ENCODE measurements around the gene INAFM2. TPM values are rescaled to one million over a fixed set of nuclear protein-coding genes. Genes with fewer than 3 reads are reported as not detected.

INAFM2 gene
- total RNA-seq, 5 donors from 2014 or later (not counting 1 experiment from before 2014, with no cell fraction given) = 5.5 to 10.9 (median 6.4) TPM

DNA sequence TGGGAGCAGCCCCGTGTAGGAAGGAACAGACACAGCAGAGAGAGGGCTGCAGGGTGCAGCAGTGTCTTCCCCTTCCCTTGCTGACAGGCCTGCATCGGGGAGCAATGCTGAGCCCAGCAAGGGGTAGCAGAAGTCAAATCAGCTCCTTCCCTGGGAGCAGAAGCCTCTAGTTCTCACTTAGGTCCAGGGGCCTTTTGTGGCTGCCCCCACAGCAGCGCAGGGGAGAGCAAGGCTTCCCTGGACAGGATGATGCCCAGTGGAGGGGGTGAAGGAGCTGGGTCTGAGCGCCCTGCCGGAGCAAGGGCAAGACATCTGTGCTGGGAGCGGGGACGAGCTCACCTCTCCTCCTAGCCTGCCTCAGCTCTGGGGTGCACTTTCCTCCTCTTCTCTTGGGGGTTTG lies 16.6 kb upstream of the INAFM2 start:
- no peaks in the 10 kb centered on the region for H3K9me3 ChIP-seq
- peaks cover 43 to 52% (median 51%) of the 10 kb centered on the region in 3 donors for H3K4me1 Mint-ChIP-seq
- DNase-seq = peak in 4 of 35 experiments; percentile 11 to 32 (median 20)
- WGBS (ENCODE audit: insufficient coverage) = 10% methylated on average over 3 of the region's 7 CpGs
- peaks cover 7 to 55% of the 10 kb centered on the region in 2 experiments for H3K4me1 ChIP-seq (ENCODE audit: control insufficient read depth in 1 of 2, extremely low read depth in 1 of 2, insufficient read depth in 2 of 2, low read length in 2 of 2)
- ATAC-seq (replicated peaks in 1 of 4) = peak in 1 of 4 experiments; percentile 14
- H3K27ac ChIP-seq (ENCODE audit: low read length) = peak overlapping the region; percentile 35
- no peaks in the 10 kb centered on the region for H3K9me3 Mint-ChIP-seq
- no peaks in the 10 kb centered on the region for H3K27me3 ChIP-seq (replicated peaks in 1 of 2; ENCODE audit: control insufficient read depth in 2 of 2, extremely low read depth in 1 of 2, insufficient read depth in 2 of 2, low read length in 1 of 2)
- peaks cover 6 to 26% of the 10 kb centered on the region in 2 donors for H3K36me3 ChIP-seq (ENCODE audit: control insufficient read depth in 2 of 2, extremely low read depth in 1 of 2, insufficient read depth in 1 of 2, low read length in 1 of 2)
- POLR2A ChIA-PET = interaction anchor here (0.5 to 1.6 kb wide), 3 partner anchors 13 to 23 kb away, joined by 3 to 4 read pairs (median 3); partner anchors contain the start of gene INAFM2 (in 1 of the 2)
- peak overlapping the region; percentile 90 to 98 for H3K4me3 ChIP-seq (ENCODE audit: control insufficient read depth in 1 of 2, extremely low read depth in 1 of 2, low read length in 1 of 2)
- H3K27me3 Mint-ChIP-seq = no peaks in the 10 kb centered on the region
- CTCF ChIA-PET = interaction anchor here (0.6 to 6.1 kb wide), 17 partner anchors 11 to 924 kb away, joined by 3 to 37 read pairs (median 6); partner anchors contain the start of genes CCDC9B (in 1 of the 2), CHP1 (in 1 of the 2), EXD1 (in 1 of the 2) and INAFM2 (in 1 of the 2)
- peaks cover 19% of the 10 kb centered on the region for H3K36me3 Mint-ChIP-seq
- H3K27ac Mint-ChIP-seq = peak overlapping the region; percentile 98 to 99
- H3K4me3 Mint-ChIP-seq = peak overlapping the region; percentile 84 to 97 (median 92)

- DNase-seq = peak; percentile 49 to 84 (median 71)
- peaks cover 43 to 55% (median 51%) of the 10 kb centered on the region in 3 donors for H3K4me1 Mint-ChIP-seq
- no peaks in the 10 kb centered on the region for H3K27me3 Mint-ChIP-seq
- WGBS (ENCODE audit: insufficient coverage) = 2% methylated on average over 9 of the region's 15 CpGs
- peak within 1 kb of the TSS; percentile 98 to 99 for H3K27ac Mint-ChIP-seq
- no peaks in the 10 kb centered on the region for H3K9me3 ChIP-seq
- peak within 1 kb of the TSS; percentile 92 for H3K27ac ChIP-seq (ENCODE audit: low read length)
- H3K36me3 ChIP-seq (ENCODE audit: control insufficient read depth in 2 of 2, extremely low read depth in 1 of 2, insufficient read depth in 1 of 2, low read length in 1 of 2) = peaks cover under 1 to 19% of the 10 kb centered on the region in 2 donors
- peak; percentile 81 to 85 (median 83) for ATAC-seq (replicated peaks in 1 of 4)
- H3K27me3 ChIP-seq (replicated peaks in 1 of 2; ENCODE audit: control insufficient read depth in 2 of 2, extremely low read depth in 1 of 2, insufficient read depth in 2 of 2, low read length in 1 of 2) = no peaks in the 10 kb centered on the region
- H3K4me3 ChIP-seq (ENCODE audit: control insufficient read depth in 1 of 2, extremely low read depth in 1 of 2, low read length in 1 of 2) = peak within 1 kb of the TSS; percentile 90 to 98
- CTCF ChIA-PET = interaction anchor here (0.6 to 6.1 kb wide), 21 partner anchors 10 to 923 kb away, joined by 3 to 37 read pairs (median 6); partner anchors contain the start of genes CCDC9B (in 1 of the 2), CHP1 (in 1 of the 2), EXD1 (in 1 of the 2) and INAFM2 (in 1 of the 2)
- H3K4me1 ChIP-seq (ENCODE audit: control insufficient read depth in 1 of 2, extremely low read depth in 1 of 2, insufficient read depth in 2 of 2, low read length in 2 of 2) = peaks cover 7 to 58% of the 10 kb centered on the region in 2 experiments
- POLR2A ChIA-PET = interaction anchor here (0.5 to 1.6 kb wide), 5 partner anchors 12 to 22 kb away, joined by 3 to 6 read pairs (median 4); partner anchors contain the start of gene INAFM2 (in 1 of the 2)
- peak within 1 kb of the TSS; percentile 84 to 97 (median 92) for H3K4me3 Mint-ChIP-seq
- no peaks in the 10 kb centered on the region for H3K9me3 Mint-ChIP-seq
- peaks cover 16% of the 10 kb centered on the region for H3K36me3 Mint-ChIP-seq
Observed at GRCh38 chr15:40307421-40308211, 15.9 kb upstream of the INAFM2 start, which contains the start of gene PLCB2. TSS of gene PLCB2 (minus strand) at chr15:40307935. CDS start at chr15:40307672, 263 bp downstream.

GRCh38 chr15:40309344-40309862 lies 14.1 kb upstream of the INAFM2 start:
- Histone ChIP-seq H3K4me1 (ENCODE audit: control insufficient read depth in 1 of 2, extremely low read depth in 1 of 2, insufficient read depth in 2 of 2, low read length in 2 of 2) (peaks cover 7 to 68% of the 10 kb centered on the region in 2 experiments), H3K36me3 (ENCODE audit: control insufficient read depth in 2 of 2, extremely low read depth in 1 of 2, insufficient read depth in 1 of 2, low read length in 1 of 2) (peaks cover 0 to 4% of the 10 kb centered on the region in 2 donors), H3K27me3 (replicated peaks in 1 of 2; ENCODE audit: control insufficient read depth in 2 of 2, extremely low read depth in 1 of 2, insufficient read depth in 2 of 2, low read length in 1 of 2) (no peaks in the 10 kb centered on the region), H3K27ac (ENCODE audit: low read length) (peak overlapping the region; percentile 92), H3K4me3 (ENCODE audit: control insufficient read depth in 1 of 2, extremely low read depth in 1 of 2, low read length in 1 of 2) (no peak overlapping the region), H3K9me3 (no peaks in the 10 kb centered on the region)
- H3K27me3 Mint-ChIP-seq = no peaks in the 10 kb centered on the region
- CTCF ChIA-PET = interaction anchor here (0.6 to 6.1 kb wide), 13 partner anchors 9 to 668 kb away, joined by 3 to 37 read pairs (median 4); partner anchors contain the start of gene INAFM2 (in 1 of the 2)
- WGBS (ENCODE audit: insufficient coverage) = 83% methylated on average over 6 of the region's 8 CpGs
- ATAC-seq (replicated peaks in 1 of 4) = no peak
- peaks cover under 1% of the 10 kb centered on the region for H3K36me3 Mint-ChIP-seq
- no peaks in the 10 kb centered on the region for H3K9me3 Mint-ChIP-seq
- H3K4me1 Mint-ChIP-seq = peaks cover 40 to 58% (median 56%) of the 10 kb centered on the region in 3 donors
- DNase-seq = no peak
- peak overlapping the region; percentile 98 to 99 for H3K27ac Mint-ChIP-seq
- POLR2A ChIA-PET = interaction anchor here in 1 of 2 donors (1.6 kb wide), 1 partner anchor 13 kb away, joined by 5 read pairs; no protein-coding TSS in a partner anchor
- H3K4me3 Mint-ChIP-seq = peak overlapping the region; percentile 84 to 97 (median 92)

- H3K4me1 Mint-ChIP-seq = peaks cover 35 to 55% (median 49%) of the 10 kb centered on the region in 3 donors
- H3K27ac ChIP-seq (ENCODE audit: low read length) = no peak overlapping the region
- no peak for ATAC-seq (replicated peaks in 1 of 4)
- H3K27me3 Mint-ChIP-seq = no peaks in the 10 kb centered on the region
- H3K4me3 Mint-ChIP-seq = peak overlapping the region; percentile 84 to 97 (median 92)
- H3K9me3 Mint-ChIP-seq = no peaks in the 10 kb centered on the region
- peak overlapping the region; percentile 98 to 99 for H3K27ac Mint-ChIP-seq
- DNase-seq = peak in 27 of 35 experiments; percentile 21 to 72 (median 41)
- H3K36me3 Mint-ChIP-seq = no peaks in the 10 kb centered on the region
- peaks cover 7 to 71% of the 10 kb centered on the region in 2 experiments for H3K4me1 ChIP-seq (ENCODE audit: control insufficient read depth in 1 of 2, extremely low read depth in 1 of 2, insufficient read depth in 2 of 2, low read length in 2 of 2)
- H3K9me3 ChIP-seq = no peaks in the 10 kb centered on the region
- H3K36me3 ChIP-seq (ENCODE audit: control insufficient read depth in 2 of 2, extremely low read depth in 1 of 2, insufficient read depth in 1 of 2, low read length in 1 of 2) = peaks cover 0 to 3% of the 10 kb centered on the region in 2 donors
- ChIA-PET CTCF (interaction anchor here (0.7 to 6.1 kb wide), 11 partner anchors 10 to 669 kb away, joined by 3 to 37 read pairs (median 4); partner anchors contain the start of gene INAFM2 (in 1 of the 2)), POLR2A (interaction anchor here in 1 of 2 donors (0.7 to 1.6 kb wide), 2 partner anchors 12 to 1618 kb away, joined by 4 to 5 read pairs; no protein-coding TSS in a partner anchor)
- 51% methylated on average over 2 of the region's 4 CpGs for WGBS (ENCODE audit: insufficient coverage)
- H3K4me3 ChIP-seq (ENCODE audit: control insufficient read depth in 1 of 2, extremely low read depth in 1 of 2, low read length in 1 of 2) = no peak overlapping the region
- no peaks in the 10 kb centered on the region for H3K27me3 ChIP-seq (replicated peaks in 1 of 2; ENCODE audit: control insufficient read depth in 2 of 2, extremely low read depth in 1 of 2, insufficient read depth in 2 of 2, low read length in 1 of 2)
Observed at GRCh38 chr15:40310001-40310959, 13.2 kb upstream of the INAFM2 start.

DNA sequence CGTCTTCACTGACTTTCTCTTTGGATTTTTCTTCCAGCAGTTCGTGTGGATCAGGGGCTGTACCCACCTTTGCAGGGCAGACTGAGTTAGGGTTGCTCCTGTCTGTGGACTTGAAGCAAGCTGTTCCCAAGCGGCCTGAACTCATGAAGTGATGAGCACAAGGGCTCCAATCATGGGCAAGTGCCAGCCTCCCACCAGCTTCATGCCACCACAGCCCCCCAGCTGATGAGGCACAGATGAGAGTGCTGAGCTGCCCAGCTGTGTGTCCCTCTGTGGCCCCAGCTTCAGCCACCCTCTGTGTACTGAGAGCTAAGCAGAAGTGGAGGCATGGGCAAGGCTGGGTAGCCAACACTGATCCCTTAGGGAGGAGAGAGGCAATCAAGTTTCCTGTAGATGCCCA lies 12.5 kb upstream of the INAFM2 start:
- POLR2A ChIA-PET = interaction anchor here in 1 of 2 donors (0.7 kb wide), 1 partner anchor 1619 kb away, joined by 4 read pairs; no protein-coding TSS in a partner anchor

More for the DNA sequence above, 12.5 kb upstream of the INAFM2 start:
- peaks cover 33 to 48% (median 43%) of the 10 kb centered on the region in 3 donors for H3K4me1 Mint-ChIP-seq
- CTCF ChIA-PET = interaction anchor here (0.7 to 6.1 kb wide), 5 partner anchors 9 to 31 kb away, joined by 4 to 37 read pairs (median 4); partner anchors contain the start of gene INAFM2 (in 1 of the 2)
- no peaks in the 10 kb centered on the region for H3K9me3 Mint-ChIP-seq
- Histone ChIP-seq H3K27ac (ENCODE audit: low read length) (no peak overlapping the region), H3K36me3 (ENCODE audit: control insufficient read depth in 2 of 2, extremely low read depth in 1 of 2, insufficient read depth in 1 of 2, low read length in 1 of 2) (no peaks in the 10 kb centered on the region), H3K4me3 (ENCODE audit: control insufficient read depth in 1 of 2, extremely low read depth in 1 of 2, low read length in 1 of 2) (no peak overlapping the region), H3K27me3 (replicated peaks in 1 of 2; ENCODE audit: control insufficient read depth in 2 of 2, extremely low read depth in 1 of 2, insufficient read depth in 2 of 2, low read length in 1 of 2) (no peaks in the 10 kb centered on the region), H3K4me1 (ENCODE audit: control insufficient read depth in 1 of 2, extremely low read depth in 1 of 2, insufficient read depth in 2 of 2, low read length in 2 of 2) (peaks cover 6 to 63% of the 10 kb centered on the region in 2 experiments), H3K9me3 (no peaks in the 10 kb centered on the region)
- H3K27ac Mint-ChIP-seq = no peak overlapping the region
- no peak for ATAC-seq (replicated peaks in 1 of 4)
- H3K27me3 Mint-ChIP-seq = no peaks in the 10 kb centered on the region
- DNase-seq = no peak
- no peaks in the 10 kb centered on the region for H3K36me3 Mint-ChIP-seq
- no peak overlapping the region for H3K4me3 Mint-ChIP-seq
- WGBS (ENCODE audit: insufficient coverage) = no CpG with 5 or more reads among the region's 3 CpGs

Measured in T-cell (primary cell).